Erythroblast (primary cell): ENCODE measurements around the gene CITED2.

ENCODE experiments used
- GATA1 ChIP-seq: IDR thresholded peaks from 2 replicates; pipeline ENCODE4 v1.6.1; 2011; ENCODE audit warnings: low read depth, mild to moderate bottlenecking, control low read depth, low read length, moderate library complexity
- POLR2A ChIP-seq: IDR thresholded peaks from 2 replicates; pipeline ENCODE4 v1.6.1; 2011; ENCODE audit warnings: mild to moderate bottlenecking, low read length

DNA sequence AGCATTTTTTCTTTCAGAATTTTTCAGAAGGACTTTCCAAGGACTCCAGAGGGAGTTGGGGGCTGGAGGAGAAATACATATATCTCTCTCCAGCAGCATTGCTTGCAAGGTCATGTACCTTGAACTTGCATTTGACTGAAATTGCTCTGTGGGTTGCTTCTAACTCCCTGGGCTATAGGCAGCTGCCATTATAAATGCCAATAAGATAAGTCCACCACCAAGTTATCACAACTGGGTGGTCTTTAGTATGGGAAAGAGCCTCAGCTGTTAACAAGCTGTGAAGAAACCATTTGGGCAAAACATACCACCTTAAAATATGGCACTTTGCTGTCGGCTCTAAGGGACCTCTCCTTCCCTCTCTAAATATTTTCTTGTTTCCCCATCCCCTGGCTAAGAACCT, 20.9 kb upstream of the CITED2 start:
- no peak for TF ChIP-seq POLR2A
- TF ChIP-seq GATA1 = no peak
